ENCODE data around the gene SYT1. TPM values are rescaled to one million over a fixed set of nuclear protein-coding genes. Genes with fewer than 3 reads are reported as not detected.

Gene SYT1
- total and polyA plus RNA-seq, 2 experiments from 2014 or later: 48.7 to 51.7 TPM

GRCh38 chr12:79300199-79300568 is 435.6 kb downstream of the SYT1 start (continued):
- no peak for TF ChIP-seq ETS1 (IDR thresholded peaks at IDR 0.05)
- TF ChIP-seq ZNF331 (CRISPR knock-in tag; IDR thresholded peaks at IDR 0.05; ENCODE audit: low read depth): no peak
- TF ChIP-seq, protein P1, sequence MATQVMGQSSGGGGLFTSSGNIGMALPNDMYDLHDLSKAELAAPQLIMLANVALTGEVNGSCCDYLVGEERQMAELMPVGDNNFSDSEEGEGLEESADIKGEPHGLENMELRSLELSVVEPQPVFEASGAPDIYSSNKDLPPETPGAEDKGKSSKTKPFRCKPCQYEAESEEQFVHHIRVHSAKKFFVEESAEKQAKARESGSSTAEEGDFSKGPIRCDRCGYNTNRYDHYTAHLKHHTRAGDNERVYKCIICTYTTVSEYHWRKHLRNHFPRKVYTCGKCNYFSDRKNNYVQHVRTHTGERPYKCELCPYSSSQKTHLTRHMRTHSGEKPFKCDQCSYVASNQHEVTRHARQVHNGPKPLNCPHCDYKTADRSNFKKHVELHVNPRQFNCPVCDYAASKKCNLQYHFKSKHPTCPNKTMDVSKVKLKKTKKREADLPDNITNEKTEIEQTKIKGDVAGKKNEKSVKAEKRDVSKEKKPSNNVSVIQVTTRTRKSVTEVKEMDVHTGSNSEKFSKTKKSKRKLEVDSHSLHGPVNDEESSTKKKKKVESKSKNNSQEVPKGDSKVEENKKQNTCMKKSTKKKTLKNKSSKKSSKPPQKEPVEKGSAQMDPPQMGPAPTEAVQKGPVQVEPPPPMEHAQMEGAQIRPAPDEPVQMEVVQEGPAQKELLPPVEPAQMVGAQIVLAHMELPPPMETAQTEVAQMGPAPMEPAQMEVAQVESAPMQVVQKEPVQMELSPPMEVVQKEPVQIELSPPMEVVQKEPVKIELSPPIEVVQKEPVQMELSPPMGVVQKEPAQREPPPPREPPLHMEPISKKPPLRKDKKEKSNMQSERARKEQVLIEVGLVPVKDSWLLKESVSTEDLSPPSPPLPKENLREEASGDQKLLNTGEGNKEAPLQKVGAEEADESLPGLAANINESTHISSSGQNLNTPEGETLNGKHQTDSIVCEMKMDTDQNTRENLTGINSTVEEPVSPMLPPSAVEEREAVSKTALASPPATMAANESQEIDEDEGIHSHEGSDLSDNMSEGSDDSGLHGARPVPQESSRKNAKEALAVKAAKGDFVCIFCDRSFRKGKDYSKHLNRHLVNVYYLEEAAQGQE (IDR thresholded peaks at IDR 0.05; ENCODE audit: unreplicated experiment): no peak
- TF ChIP-seq POLR2AphosphoS5 (IDR thresholded peaks at IDR 0.05; ENCODE audit: low read depth): no peak
- TF ChIP-seq NANOG (IDR thresholded peaks at IDR 0.05; ENCODE audit: borderline replicate concordance): no peak
- no peak for TF ChIP-seq CTCF (conservative IDR thresholded peaks at IDR 0.05; ENCODE audit: low read depth in 2 of 2)
- TF ChIP-seq CREB1 (CRISPR knock-in tag; IDR thresholded peaks at IDR 0.05; ENCODE audit: low read depth): no peak
- no peak for TF ChIP-seq ZNF114 (CRISPR knock-in tag; IDR thresholded peaks at IDR 0.05)
- no peak for TF ChIP-seq EZH2 (IDR thresholded peaks at IDR 0.05; ENCODE audit: low read depth, unreplicated experiment)
- TF ChIP-seq JUNB (IDR thresholded peaks at IDR 0.05; ENCODE audit: unreplicated experiment): no peak
- TF ChIP-seq EZH2phosphoT487 (IDR thresholded peaks at IDR 0.05; ENCODE audit: unreplicated experiment): no peak
- TF ChIP-seq STAT1 (IDR thresholded peaks at IDR 0.05; ENCODE audit: unreplicated experiment): no peak

GRCh38 chr12:79301181-79301580 is 436.6 kb downstream of the SYT1 start:
- no peaks in the 10 kb centered on the region for H3K27me3 Mint-ChIP-seq (ENCODE audit: insufficient read depth, low read depth, poor library complexity)
- ATAC-seq: no peak

More at GRCh38 chr12:79301181-79301580, 436.6 kb downstream of the SYT1 start:
- no peaks in the 10 kb centered on the region for H3K27me3 ChIP-seq (ENCODE audit: insufficient read depth)
- H3K9me2 ChIP-seq (ENCODE audit: insufficient read depth): no peaks in the 10 kb centered on the region
- H4K20me1 ChIP-seq (replicated peaks; ENCODE audit: insufficient read depth): no peaks in the 10 kb centered on the region
- no peak overlapping the region for H2AFZ ChIP-seq
- no peaks in the 10 kb centered on the region for H3F3A ChIP-seq (replicated peaks; ENCODE audit: low read depth)
- Mint-ChIP-seq H3K4me3 (no peak overlapping the region), H3K36me3 (ENCODE audit: low read depth) (peaks cover 5% of the 10 kb centered on the region; the same call in 2 of the 3 replicates), H3K9me3 (no peaks in the 10 kb centered on the region), H3K27ac (no peak overlapping the region), H3K4me1 (peaks cover 2% of the 10 kb centered on the region; the same call in 1 of the 3 replicates)
- no peaks in the 10 kb centered on the region for H3K4me1 ChIP-seq (ENCODE audit: insufficient read depth)
- H3K4me3 ChIP-seq: no peak overlapping the region
- DNase-seq (ENCODE audit: low spot score): no peak
- H3K27ac ChIP-seq (ENCODE audit: low read depth): no peak overlapping the region
- no peaks in the 10 kb centered on the region for H3K36me3 ChIP-seq (ENCODE audit: insufficient read depth)
- no peak for TF ChIP-seq CTCF (conservative IDR thresholded peaks at IDR 0.05; ENCODE audit: low read depth in 2 of 2)
- no peak for TF ChIP-seq STAT1 (IDR thresholded peaks at IDR 0.05; ENCODE audit: unreplicated experiment)
- no peak for TF ChIP-seq EZH2phosphoT487 (IDR thresholded peaks at IDR 0.05; ENCODE audit: unreplicated experiment)
- no peak for TF ChIP-seq NANOG (IDR thresholded peaks at IDR 0.05; ENCODE audit: borderline replicate concordance)
- no peaks in the 10 kb centered on the region for H3K79me2 ChIP-seq (replicated peaks; ENCODE audit: insufficient read depth)
- H3K4me2 ChIP-seq: no peak overlapping the region
